Measurements from ENCODE around the gene RASEF.

Gene RASEF

GRCh38 chr9:83012168-83012921, 50.6 kb downstream of the RASEF start:
- TF ChIP-seq GATA3 (IDR thresholded peaks at IDR 0.05; ENCODE audit: low read depth, low read length): no peak
- no peak for TF ChIP-seq GATA2 (IDR thresholded peaks at IDR 0.05; ENCODE audit: low read depth, low read length)

DNA sequence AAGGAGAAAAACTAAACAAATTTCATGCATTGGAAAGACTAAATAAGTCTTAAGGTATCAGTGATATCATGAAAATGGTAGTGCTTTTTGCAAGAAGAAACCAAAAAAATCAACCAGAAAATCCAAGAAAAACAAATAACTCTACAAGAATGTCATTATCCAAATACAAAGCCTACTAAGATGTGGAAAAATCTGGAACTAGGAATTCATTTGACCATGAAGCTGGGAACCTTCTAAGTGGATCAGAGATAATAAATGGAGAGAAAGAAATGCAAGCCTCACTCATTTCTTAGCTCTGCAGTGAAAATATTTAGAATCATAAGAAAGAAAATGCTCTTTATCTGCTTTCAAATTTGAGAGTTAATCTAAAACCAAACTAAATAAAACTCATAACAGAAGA, 51.3 kb downstream of the RASEF start:
- TF ChIP-seq GATA3 (IDR thresholded peaks at IDR 0.05; ENCODE audit: low read depth, low read length) (no peak), GATA2 (IDR thresholded peaks at IDR 0.05; ENCODE audit: low read depth, low read length) (no peak)

- TF ChIP-seq GATA2 (IDR thresholded peaks at IDR 0.05; ENCODE audit: low read depth, low read length) (no peak), GATA3 (IDR thresholded peaks at IDR 0.05; ENCODE audit: low read depth, low read length) (no peak)
Measured at GRCh38 chr9:83007521-83008300, 55.2 kb downstream of the RASEF start.

DNA sequence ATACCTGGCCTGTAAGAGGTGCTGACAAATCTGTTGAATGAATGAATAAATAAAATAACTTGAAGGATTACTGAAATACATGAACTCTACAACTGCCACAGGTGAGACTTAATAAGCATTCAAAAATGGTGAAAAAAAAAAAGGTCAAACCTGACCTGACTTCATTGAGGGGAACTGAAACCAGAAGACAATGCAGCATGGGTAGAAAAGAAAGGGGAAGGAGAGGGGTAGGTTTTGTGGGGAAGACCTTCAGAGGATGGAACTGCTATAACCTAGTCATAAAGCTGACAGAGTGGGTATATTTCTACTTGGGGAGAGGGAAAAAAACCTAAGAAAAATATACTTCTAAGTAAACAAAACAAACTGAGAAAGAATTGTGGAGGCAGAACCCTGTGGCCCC, 56.6 kb downstream of the RASEF start:
- no peak for TF ChIP-seq GATA3 (IDR thresholded peaks at IDR 0.05; ENCODE audit: low read depth, low read length)
- no peak for TF ChIP-seq GATA2 (IDR thresholded peaks at IDR 0.05; ENCODE audit: low read depth, low read length)

GRCh38 chr9:83005963-83006362, 57.0 kb downstream of the RASEF start:
- no peak for TF ChIP-seq GATA2 (IDR thresholded peaks at IDR 0.05; ENCODE audit: low read depth, low read length)
- TF ChIP-seq GATA3 (IDR thresholded peaks at IDR 0.05; ENCODE audit: low read depth, low read length): no peak

DNA sequence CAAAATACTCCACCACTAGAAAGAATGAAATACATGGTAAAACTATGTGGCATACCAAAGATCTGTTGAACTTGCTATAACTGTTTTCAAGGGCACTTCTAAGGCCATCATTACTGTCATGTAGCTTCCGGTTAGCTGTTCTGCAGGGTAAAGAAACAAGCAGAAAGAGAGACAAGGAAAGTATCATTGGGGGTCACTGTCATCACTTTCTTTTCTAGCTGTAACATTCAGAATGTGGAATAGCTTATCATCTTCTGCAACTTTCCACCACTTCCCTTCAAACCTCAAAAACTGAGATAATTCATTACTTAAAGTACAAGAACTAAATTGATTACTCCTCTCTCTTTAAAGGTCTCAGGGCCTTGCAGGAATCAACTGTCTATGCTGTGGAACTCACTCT, 57.6 kb downstream of the RASEF start:
- no peak for TF ChIP-seq GATA2 (IDR thresholded peaks at IDR 0.05; ENCODE audit: low read depth, low read length)

DNA sequence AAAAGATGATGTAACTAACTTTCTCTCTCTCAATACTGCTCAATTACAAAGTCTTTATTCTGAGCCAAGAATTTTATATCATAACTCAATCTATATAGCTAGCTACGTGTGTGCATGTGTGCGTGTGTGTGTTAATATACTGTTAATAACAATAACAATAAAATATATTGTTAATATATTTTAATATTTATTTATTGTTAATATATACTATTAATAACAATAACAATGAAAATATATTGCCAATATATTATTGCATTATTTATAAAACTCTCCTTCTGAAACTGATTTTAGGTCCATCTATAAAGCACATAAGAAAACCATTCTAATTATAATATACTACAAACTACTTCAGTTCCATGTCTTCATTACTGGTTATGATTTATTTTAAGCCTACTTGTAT, 60.6 kb downstream of the RASEF start:
- TF ChIP-seq GATA3 (IDR thresholded peaks at IDR 0.05; ENCODE audit: low read depth, low read length): no peak
- no peak for TF ChIP-seq GATA2 (IDR thresholded peaks at IDR 0.05; ENCODE audit: low read depth, low read length)

GRCh38 chr9:83000765-83001164, 62.2 kb downstream of the RASEF start:
- TF ChIP-seq GATA2 (IDR thresholded peaks at IDR 0.05; ENCODE audit: low read depth, low read length): no peak
- TF ChIP-seq GATA3 (IDR thresholded peaks at IDR 0.05; ENCODE audit: low read depth, low read length): no peak

GRCh38 chr9:82998409-82998808, 64.5 kb downstream of the RASEF start:
- TF ChIP-seq GATA2 (IDR thresholded peaks at IDR 0.05; ENCODE audit: low read depth, low read length) (no peak), GATA3 (IDR thresholded peaks at IDR 0.05; ENCODE audit: low read depth, low read length) (no peak)

DNA sequence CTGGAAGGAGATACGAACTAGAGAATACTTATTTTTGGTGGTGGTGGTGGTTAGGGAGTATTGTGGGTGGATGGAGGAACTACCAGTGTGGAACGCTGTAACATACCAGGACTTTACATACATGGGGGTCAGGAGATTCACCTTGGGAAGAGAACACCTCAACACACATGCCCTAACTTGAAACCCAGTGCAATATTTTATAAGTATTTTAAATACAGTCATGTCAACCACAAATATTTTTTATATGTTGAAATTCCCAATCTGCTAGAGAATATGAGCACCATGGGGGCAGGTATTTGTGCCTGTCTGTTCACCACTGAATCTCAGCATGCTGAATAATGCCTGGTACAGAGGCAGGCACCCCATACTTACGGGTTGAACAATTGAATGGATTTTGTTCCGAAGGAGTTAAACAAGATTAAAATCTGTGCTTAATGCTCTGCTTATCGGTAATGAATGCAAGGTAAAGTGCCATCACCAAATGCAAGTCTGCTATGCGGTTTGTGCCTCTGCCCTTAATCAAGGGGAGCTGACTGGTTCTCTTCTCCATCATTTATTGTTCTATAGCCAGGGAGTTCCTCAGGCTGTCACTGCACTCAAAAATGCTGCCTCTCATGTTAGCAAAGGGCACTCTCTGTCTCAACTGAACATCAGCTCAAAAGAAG, 65.3 kb downstream of the RASEF start:
- TF ChIP-seq GATA3 (IDR thresholded peaks at IDR 0.05; ENCODE audit: low read depth, low read length) (no peak), GATA2 (IDR thresholded peaks at IDR 0.05; ENCODE audit: low read depth, low read length) (peak; percentile 71)

DNA sequence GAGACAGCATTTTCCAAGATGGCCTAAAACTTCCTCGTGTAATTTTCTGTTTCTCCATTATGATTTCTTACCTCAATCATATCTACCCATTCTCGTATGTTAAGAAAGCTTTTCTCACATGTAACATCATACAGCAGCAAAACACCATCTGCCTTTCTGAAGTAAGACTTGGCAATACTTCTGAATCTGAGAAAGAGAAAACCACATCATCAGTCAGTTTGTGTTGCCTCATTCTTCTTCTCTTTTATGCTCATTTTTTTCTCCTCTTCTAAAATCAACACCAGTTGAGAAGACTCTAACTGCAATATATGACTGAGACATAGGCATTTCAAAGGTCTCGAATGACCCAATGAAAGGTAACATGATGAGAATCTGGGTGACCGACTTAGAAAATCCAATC, 66.0 kb downstream of the RASEF start:
- no peak for TF ChIP-seq GATA2 (IDR thresholded peaks at IDR 0.05; ENCODE audit: low read depth, low read length)
- TF ChIP-seq GATA3 (IDR thresholded peaks at IDR 0.05; ENCODE audit: low read depth, low read length): no peak

GRCh38 chr9:82993856-82994605, 68.9 kb downstream of the RASEF start:
- TF ChIP-seq GATA3 (IDR thresholded peaks at IDR 0.05; ENCODE audit: low read depth, low read length): no peak
- TF ChIP-seq GATA2 (IDR thresholded peaks at IDR 0.05; ENCODE audit: low read depth, low read length): no peak

GRCh38 chr9:82991671-82992070, 71.3 kb downstream of the RASEF start:
- TF ChIP-seq GATA2 (IDR thresholded peaks at IDR 0.05; ENCODE audit: low read depth, low read length) (no peak), GATA3 (IDR thresholded peaks at IDR 0.05; ENCODE audit: low read depth, low read length) (no peak)

GRCh38 chr9:82989929-82990328, 73.0 kb downstream of the RASEF start:
- TF ChIP-seq GATA3 (IDR thresholded peaks at IDR 0.05; ENCODE audit: low read depth, low read length): no peak
- TF ChIP-seq GATA2 (IDR thresholded peaks at IDR 0.05; ENCODE audit: low read depth, low read length): no peak

Data from SH-SY5Y (cell line).